GM10248 (cell line): ENCODE data around the gene DLG2.
"Not testable (repeated sequence)": the region's sequence is repeated elsewhere in the genome, so short reads cannot be mapped to it uniquely, and the experiment has no call there.

Experiments used
- CTCF ChIA-PET: fragments of 300-600 bp; sonication (Branson Sonifier 250); formaldehyde crosslinking; extraction: SDS; loops from one replicate; lab custom pipeline; 2021; ENCODE audit warnings: antibody characterized with exemption; lab: Yijun Ruan, JAX
- POLR2A ChIA-PET: fragments of 350-650 bp; sonication (Branson Sonifier 250); formaldehyde crosslinking; extraction: SDS; loops from one replicate; lab custom pipeline; 2020; ENCODE audit warnings: antibody characterized with exemption; lab: Yijun Ruan, JAX
- DNase-seq: peaks from one replicate; pipeline ENCODE4 v3.0.0; 2012; ENCODE audit errors: extremely low spot score
- TF ChIP-seq, protein P1 (sequence below): IDR thresholded peaks from 2 replicates; pipeline ENCODE4 v1.5.1; 2012; ENCODE audit warnings: mild to moderate bottlenecking, low read depth; ENCODE audit errors: extremely low read depth, missing control alignments, control extremely low read depth

Gene DLG2

DNA sequence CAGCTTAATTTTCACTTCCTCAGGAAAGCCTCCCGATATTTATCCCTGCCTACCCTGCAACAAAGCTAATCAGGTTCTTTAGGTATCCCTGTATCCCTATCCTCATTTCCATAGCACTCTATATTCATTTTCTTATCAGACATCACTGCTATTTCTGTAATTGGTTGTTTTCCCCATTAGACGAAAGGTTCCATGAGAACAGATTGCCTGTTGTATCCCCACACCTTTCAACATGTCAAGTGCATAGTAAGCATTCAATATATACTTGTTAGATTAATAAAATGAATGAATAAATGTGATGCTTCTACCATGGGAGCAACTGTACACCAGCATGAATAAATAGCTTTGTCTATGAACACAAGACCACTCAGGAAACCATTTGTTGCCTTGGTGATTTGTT, 499.8 kb downstream of the DLG2 start:
- POLR2A ChIA-PET, result no interaction called here
- TF ChIP-seq, protein P1, sequence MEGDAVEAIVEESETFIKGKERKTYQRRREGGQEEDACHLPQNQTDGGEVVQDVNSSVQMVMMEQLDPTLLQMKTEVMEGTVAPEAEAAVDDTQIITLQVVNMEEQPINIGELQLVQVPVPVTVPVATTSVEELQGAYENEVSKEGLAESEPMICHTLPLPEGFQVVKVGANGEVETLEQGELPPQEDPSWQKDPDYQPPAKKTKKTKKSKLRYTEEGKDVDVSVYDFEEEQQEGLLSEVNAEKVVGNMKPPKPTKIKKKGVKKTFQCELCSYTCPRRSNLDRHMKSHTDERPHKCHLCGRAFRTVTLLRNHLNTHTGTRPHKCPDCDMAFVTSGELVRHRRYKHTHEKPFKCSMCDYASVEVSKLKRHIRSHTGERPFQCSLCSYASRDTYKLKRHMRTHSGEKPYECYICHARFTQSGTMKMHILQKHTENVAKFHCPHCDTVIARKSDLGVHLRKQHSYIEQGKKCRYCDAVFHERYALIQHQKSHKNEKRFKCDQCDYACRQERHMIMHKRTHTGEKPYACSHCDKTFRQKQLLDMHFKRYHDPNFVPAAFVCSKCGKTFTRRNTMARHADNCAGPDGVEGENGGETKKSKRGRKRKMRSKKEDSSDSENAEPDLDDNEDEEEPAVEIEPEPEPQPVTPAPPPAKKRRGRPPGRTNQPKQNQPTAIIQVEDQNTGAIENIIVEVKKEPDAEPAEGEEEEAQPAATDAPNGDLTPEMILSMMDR, result no peak
- CTCF ChIA-PET, result interaction anchor here (0.7 to 1.1 kb wide), 3 partner anchors 9 to 28 kb away, joined by 3 to 5 read pairs (median 4); no protein-coding TSS in a partner anchor
- DNase-seq, result no peak

DNA sequence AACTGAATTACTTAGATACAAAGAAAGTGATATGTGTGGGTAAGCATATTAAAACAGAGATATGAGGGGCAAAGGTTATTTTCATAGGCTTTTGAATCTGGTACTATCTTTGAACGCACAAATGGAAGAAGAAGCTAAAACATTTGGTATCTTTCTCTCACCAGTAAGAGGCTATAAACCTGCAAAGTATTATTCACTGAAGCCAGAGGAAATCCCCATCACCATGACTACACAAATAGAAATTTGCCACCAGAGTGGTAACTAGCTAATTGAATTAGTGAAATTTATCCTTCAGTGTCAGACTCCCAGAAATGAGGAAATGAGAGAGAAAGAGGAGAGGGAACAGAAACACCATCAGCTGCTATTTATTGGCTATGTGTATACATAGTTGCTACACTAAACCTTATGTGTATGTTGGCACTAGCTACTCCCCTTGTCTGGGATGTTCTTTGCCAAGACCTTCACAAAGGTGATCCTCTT, 503.4 kb downstream of the DLG2 start:
- ChIA-PET POLR2A (no interaction called here), CTCF (interaction anchor here (0.9 to 1.3 kb wide), 2 partner anchors 10 to 12 kb away, joined by 3 read pairs; no protein-coding TSS in a partner anchor)
- peak; percentile 60 for DNase-seq

DNA sequence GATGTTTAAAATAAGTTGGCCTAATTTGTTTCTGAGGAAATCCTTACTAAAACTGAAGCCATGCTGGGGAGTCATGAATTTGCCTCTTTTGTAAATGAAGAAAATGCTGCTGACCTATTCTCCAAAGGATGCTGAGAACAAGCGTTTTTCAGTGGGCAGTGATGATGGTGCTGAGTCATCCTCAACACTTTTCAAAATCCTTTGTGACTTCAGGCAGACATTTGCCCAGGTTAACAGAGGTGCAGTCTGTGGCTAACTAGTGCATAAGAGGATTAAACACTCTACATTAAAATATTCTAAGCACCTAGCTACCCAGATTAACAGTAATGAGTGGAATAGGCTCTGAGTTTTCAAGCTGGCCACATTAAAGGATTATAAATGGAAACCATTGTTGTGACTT, 509.0 kb downstream of the DLG2 start:
- ChIA-PET CTCF (interaction anchor here (1.2 kb wide), 1 partner anchor 10 kb away, joined by 4 read pairs; no protein-coding TSS in a partner anchor), POLR2A (no interaction called here)

More for the DNA sequence above, 503.4 kb downstream of the DLG2 start:
- TF ChIP-seq, protein P1, result no peak

DNA sequence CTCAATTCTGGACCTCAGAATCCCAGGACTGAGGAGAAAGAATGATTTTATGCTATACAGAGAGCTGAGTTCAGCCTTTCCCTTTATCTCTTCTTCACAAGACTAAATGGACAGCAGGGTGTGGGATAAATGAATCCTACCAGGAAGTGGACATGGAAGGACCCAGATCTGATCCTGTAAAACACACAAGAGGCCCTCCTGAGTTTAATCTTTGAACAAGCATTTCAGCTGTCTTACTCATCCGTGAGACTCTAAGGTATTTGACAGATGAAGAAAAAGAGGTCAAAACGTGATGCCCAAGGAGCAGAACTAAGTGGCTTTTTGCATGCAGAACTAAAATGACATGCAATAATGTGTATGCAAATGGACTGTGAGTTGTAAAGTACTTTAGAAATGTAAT, 511.3 kb downstream of the DLG2 start:
- CTCF ChIA-PET, result no interaction called here
- no peak for DNase-seq
- TF ChIP-seq, protein P1, result no peak
- POLR2A ChIA-PET, result no interaction called here

More for the DNA sequence above, 509.0 kb downstream of the DLG2 start:
- TF ChIP-seq, protein P1, result no peak
- DNase-seq, result no peak

DNA sequence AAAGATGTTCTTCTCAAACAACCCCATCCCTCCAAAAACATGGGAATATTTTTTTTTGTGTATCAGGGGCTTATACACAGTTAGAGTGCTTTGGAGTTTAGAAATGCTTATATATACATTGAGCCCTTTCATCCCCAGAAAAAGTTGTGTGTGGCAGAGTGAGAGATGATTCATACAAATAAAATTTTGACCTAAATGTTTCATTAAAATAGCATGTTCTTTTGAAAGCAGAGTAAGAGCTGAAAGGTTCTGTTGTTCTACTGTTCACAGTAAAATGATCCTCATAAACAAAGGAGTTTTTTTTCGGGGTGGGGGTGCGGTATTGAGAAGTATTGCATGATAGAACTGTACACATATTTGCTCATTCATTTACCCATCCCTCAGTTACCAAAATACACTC, 512.4 kb downstream of the DLG2 start:
- POLR2A ChIA-PET, result no interaction called here
- CTCF ChIA-PET, result no interaction called here
- TF ChIP-seq, protein P1, result no peak
- DNase-seq, result no peak

DNA sequence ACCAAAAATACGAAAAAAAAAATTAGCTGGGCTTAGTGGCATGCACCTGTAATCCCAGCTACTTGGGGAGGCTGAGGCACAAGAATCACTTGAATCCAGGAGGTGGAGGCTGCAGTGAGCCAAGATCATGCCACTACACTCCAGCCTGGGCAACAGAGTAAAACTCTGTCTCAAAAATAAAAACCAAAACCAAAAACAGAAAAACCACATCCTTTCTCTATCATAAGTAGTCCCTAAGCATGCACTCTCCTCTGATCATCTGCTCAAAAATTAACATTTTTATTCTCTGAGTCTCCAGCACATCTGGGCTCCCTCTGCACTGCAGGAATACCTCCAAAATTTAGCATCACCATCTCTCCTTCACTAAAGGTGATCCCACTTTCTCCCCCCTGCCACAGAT, 516.9 kb downstream of the DLG2 start:
- DNase-seq, POLR2A ChIA-PET: not testable (repeated sequence)
- CTCF ChIA-PET, result interaction anchor here (1.2 to 1.9 kb wide), 5 partner anchors 9 to 22 kb away, joined by 3 to 8 read pairs (median 5); no protein-coding TSS in a partner anchor

DNA sequence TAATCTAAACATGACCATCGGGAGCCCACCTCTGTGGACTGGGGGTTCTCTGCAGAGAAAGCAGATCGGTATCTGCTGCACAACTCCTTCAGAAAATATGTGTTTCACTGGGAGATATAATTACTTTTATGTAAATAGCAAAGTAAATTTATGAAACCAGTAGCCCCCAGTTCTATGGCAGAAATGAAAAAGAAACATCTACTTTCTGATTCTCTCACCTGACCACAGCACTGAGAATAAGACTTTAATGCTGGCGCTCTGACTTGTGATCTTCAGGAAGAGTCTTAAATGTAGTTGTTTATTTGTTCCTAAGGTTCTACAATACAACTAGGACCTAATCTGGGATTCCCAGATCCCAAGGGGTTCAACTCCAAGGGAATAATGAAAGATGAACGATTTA, 518.0 kb downstream of the DLG2 start:
- no peak for DNase-seq
- TF ChIP-seq, protein P1, result no peak
- POLR2A ChIA-PET, result no interaction called here
- CTCF ChIA-PET, result interaction anchor here (1.7 to 1.9 kb wide), 2 partner anchors 13 to 14 kb away, joined by 7 to 8 read pairs; no protein-coding TSS in a partner anchor
